Frontal cortex (tissue), 4 donors: ENCODE results near the gene RBM33. TPM values are rescaled to one million over a fixed set of nuclear protein-coding genes. Genes with fewer than 3 reads are reported as not detected.
"Not testable (repeated sequence)": the region's sequence is repeated elsewhere in the genome, so short reads cannot be mapped to it uniquely, and the experiment has no call there.

Experiments
- DNase-seq, 2 donors: peaks; one replicate each; pipeline ENCODE4 v3.0.0; 2012; ENCODE audit warnings: low spot score in 2 of 2
- FAIRE-seq: peaks from 2 replicates; lab custom pipeline; 2012; peaks lifted over from hg19 to GRCh38; lab: Jason Lieb, UNC
- total RNA-seq: library from RNA; depleted of rRNA; stranded (reverse); fragments of >200 nt; gene quantifications from one replicate; pipeline ENCODE4 v1.2.3, GENCODE V29; 2014
- donor health status: control.
- donor health status: control.
- donor health status: control.

Gene RBM33
- total RNA-seq, 1 donor from 2014 or later = 44.4 TPM

DNA sequence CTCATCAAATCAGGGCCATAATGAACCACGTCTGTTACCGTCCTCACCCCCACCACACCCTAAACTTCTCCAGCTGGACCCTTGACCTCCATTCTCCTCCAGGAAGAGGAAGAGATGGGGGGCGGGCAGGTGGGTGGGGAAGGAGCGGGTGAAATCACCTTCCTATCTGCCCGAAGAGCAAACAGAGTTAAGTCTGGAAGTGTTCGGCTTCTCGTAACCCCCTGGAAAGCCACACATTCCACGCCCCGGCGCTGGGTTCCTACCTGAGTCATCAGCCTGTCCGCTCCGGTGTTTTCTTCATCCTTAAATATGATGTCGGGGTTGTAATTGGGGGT, 167.1 kb downstream of the RBM33 start:
- FAIRE-seq (no peak), DNase-seq (no peak)

GRCh38 chr7:155811895-155812761, 167.7 kb downstream of the RBM33 start, which contains the start of gene SHH:
SHH (minus strand) TSS chr7:155812463; CDS start chr7:155812122, 341 bp downstream.
- DNase-seq (no peak), FAIRE-seq (no peak)

GRCh38 chr7:155813125-155813524, 168.7 kb downstream of the RBM33 start:
- no peak for FAIRE-seq
- DNase-seq = no peak

DNA sequence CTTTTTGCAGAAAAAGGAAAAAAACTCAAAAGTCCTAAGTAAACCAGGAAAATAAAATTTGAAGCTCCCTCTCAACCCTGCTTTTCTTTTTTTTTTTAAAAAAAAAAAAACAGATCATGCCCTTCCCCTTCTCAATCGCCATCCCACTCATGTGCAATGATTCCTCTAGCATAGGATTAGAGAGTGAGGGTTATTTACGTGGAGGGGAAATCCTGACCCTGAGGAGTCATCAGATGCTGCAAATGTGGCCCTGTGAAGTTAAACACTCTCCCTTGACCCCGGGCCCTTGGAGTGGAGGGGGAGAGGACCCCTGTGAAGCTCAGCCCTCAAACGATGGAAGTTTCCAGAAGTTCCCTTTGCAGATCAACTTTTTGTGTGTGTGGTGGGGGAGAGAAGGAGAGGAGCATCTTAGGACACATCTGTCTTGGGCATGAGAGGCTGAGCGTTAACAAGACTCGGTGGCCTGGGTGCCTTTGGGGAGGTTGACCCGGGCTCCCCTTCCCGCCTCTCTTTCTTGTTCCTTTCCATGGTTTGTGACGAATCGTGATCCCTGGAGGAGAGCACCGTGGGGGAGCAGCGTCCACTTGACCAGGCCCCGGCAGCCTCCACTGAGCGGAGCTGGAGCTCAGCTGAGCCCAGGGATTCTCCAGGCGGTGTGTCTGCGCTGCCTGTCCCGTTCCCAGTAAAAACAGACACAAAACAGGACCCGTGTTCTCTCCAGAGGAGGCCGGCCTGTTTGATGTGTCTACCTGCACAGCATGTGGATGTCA, 169.3 kb downstream of the RBM33 start:
- no peak for FAIRE-seq

GRCh38 chr7:155814316-155815276, 170.1 kb downstream of the RBM33 start:
- DNase-seq (no peak), FAIRE-seq (no peak)

More for the DNA sequence above, 169.3 kb downstream of the RBM33 start:
- no peak for DNase-seq

DNA sequence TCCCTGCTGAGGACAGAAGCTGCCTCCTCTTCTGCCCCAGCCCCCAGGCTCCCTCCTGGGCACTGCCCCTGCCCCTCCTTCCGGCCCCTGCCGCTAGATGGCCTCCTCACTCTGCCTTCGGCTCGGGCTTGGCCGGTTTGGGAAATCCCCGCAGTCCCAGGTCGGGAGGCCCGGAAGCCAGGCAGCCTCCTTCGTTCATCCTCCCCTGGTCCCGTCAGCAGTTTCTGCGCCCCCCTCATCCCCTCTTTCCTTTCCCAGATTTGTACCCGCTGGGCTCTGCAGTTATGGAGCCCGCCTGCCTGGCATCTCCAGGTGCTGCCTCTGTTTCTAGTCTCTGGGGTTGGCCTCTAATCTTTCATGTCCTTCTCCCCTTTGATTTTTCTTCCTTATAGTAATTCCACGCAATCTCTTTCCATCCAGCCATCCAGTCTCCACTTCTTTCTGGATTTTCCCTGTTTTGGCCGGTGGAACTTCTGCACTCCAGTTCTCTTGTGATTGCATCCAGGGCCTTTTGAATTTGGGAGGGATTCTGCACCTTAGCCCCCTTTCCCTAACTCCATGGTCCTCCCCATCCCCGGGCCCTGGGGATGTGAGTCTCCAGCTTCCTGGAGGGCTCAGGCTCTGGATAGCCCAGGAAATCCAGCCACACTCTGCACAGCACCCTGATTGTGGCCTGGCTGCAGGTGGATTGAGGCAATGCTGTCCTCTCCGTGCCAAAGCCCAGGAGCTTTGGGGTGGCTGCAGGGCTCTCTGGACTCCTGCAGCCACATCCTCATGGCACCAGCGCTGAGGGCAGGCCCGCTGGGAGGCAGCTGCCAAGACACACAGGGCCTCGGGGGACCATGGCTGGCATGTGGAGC, 171.1 kb downstream of the RBM33 start:
- DNase-seq = peak in 1 of 2 donors; percentile 74
- no peak for FAIRE-seq

DNA sequence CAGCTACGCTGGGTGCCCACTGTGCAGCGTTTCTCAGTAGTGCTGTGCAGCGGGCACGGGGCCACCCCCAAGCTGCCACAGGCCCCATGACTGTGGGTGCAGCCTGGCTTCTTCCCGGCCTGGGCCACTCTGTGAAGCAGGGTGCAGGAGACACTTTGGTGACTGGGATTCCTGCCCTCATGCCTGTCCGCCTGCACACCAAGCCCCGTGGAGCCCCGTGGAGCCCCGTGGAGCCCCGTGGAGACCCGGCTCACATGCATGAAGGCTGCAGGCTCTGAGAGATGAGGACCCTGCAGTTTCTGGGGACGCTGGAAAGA, 171.7 kb downstream of the RBM33 start:
- FAIRE-seq = no peak
- DNase-seq = no peak

DNA sequence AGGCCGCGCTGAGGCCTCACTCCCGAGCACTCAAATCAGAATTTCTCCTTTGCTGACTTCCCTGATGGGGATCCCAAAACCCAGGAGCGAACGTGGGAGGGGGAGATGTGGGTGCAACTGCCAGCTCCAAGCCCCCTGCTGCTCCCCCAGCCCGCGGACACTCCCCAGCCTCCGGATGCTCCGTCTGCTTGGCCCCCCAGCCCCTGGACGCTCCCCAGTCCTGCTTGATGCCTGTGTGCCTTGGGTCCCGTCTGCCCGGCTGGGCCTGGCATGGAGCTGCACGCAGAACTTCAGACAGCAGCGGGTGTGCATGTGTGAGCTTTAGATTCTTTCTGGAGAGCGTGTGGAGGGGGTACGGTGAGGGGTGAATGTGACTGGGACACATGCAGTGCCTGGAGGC, 172.5 kb downstream of the RBM33 start:
- no peak for DNase-seq
- FAIRE-seq = no peak

DNA sequence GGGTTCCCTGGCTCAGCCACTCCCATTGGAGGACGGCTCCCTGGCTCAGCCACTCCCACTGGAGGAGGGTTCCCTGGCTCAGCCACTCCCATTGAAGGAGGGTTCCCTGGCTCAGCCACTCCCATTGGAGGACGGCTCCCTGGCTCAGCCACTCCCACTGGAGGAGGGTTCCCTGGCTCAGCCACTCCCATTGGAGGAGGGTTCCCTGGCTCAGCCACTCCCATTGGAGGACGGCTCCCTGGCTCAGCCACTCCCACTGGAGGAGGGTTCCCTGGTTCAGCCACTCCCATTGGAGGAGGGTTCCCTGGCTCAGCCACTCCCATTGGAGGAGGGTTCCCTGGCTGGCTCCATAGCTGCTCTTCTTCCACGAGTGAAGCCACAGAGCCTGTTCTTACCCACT, 173.1 kb downstream of the RBM33 start:
- not testable (repeated sequence) for FAIRE-seq, DNase-seq

- FAIRE-seq (no peak), DNase-seq (no peak)
Measured at GRCh38 chr7:155818154-155818819, 173.8 kb downstream of the RBM33 start.

GRCh38 chr7:155818820-155819168, 174.3 kb downstream of the RBM33 start:
- no peak for FAIRE-seq
- DNase-seq = no peak

DNA sequence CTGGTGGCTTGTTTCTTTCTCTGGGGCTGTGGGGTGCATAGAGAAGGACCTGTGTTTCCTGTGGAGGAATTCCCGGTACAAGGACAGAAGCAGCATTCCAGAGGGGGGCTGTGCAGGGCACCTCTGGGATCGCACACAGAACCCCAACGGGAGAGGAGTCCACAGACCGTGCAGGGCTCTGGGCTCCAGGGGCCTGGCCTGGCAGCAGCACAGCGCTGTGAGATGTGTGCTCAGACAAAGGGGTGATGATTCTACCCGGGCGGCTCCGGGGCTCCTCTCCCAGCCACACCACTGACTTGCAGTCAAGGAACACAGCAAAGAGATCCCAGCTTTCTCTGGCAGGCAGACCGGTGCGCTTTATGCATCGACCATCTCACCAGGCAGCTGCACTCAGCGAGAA, 174.7 kb downstream of the RBM33 start:
- DNase-seq (no peak), FAIRE-seq (no peak)

DNA sequence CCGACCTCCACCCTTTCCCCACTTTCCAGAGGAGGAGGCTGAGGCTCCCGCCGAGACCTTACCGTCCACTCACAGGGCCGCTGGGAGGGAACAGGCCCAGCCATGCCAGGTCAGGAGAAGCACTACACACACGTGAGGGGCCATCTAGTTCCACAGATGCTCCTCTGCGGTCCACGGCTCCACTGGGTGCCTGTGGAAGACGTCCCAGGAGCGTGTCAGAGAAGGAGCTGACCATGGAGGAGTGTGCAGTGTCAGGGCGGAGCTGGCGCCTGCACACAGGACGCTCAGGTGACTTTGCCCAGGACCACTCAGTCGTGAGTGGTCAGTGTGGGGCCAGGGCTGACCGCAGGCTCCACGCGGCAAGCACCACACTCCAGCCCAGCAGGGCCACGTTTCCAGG, 175.8 kb downstream of the RBM33 start:
- no peak for DNase-seq
- no peak for FAIRE-seq

DNA sequence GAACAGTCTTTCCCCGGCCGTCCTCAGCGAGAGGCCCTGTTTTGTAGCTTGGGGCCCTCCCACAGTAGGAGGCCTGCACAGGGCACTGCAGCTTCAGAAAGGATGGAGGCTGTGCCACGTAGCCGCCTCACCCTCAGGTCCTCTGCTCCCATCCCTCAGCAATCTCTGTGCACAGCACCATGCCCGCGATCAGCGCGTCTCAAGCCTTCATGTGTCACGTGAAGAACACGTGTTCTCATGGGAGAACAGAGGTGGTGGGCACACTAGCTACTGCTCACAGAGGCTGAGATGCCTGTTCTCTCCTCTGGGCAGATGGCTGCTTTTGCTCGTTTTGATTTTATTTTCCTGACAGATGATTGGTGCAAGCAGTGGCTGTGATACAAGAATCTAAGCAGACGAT, 176.3 kb downstream of the RBM33 start:
- no peak for FAIRE-seq

DNA sequence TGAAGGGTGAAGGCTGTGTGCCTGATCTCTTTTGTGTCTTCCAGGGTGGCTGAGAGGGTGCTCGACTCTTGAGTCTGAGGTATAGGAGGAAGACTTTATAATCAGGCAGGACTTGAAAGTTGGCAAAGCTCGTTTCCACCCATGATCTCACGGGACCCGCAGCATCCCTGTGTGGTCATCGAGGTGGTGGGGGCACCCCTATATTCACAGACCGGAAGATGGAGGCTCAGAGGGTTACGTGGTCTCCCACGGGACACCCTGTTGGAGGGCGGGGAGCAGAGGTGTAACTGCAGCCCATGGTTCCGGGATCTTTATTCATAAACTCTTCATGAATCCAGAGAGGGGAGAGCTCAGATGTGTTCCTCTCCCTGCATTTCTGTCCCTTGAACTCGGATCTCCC, 177.4 kb downstream of the RBM33 start:
- FAIRE-seq = no peak
- DNase-seq = no peak

More for the DNA sequence above, 176.3 kb downstream of the RBM33 start:
- no peak for DNase-seq

GRCh38 chr7:155824227-155824886, 179.9 kb downstream of the RBM33 start:
- no peak for DNase-seq
- no peak for FAIRE-seq

DNA sequence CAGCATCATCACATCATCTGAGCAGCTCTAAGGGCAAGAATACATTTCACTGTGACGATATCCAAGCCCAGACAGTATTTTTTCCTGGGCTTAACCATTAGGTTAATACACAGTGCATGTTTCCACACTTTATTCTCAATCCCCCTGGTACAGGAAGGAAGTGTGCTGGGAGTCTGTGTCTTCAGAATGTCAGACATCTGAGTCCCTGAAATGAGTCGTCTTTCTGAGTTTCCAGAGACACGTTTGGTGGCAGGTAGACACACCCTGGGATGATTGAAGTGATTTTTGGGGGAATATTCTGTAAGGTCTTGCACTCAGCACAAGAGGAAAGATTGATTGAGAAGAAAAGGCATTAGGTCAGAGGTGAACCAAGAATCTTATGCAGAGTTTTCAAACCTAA, 180.9 kb downstream of the RBM33 start:
- DNase-seq (no peak), FAIRE-seq (no peak)

GRCh38 chr7:155829796-155830470, 185.5 kb downstream of the RBM33 start:
- FAIRE-seq = no peak
- no peak for DNase-seq
